GM18867 (cell line): ENCODE measurements around the gene MICAL2.

Experiments used
- ATAC-seq: cut with Tn5 transposase; IDR thresholded peaks from one replicate; pipeline ENCODE4 v1.9.1; 2021; ENCODE audit warnings: mild to moderate bottlenecking, moderate library complexity; ENCODE audit not compliant: unreplicated experiment

The MICAL2 gene

GRCh38 chr11:12116425-12117032 is 6.1 kb downstream of the MICAL2 start:
- no peak for ATAC-seq

- no peak for ATAC-seq
Observed at GRCh38 chr11:12117200-12117599, 6.8 kb downstream of the MICAL2 start.

- ATAC-seq, result no peak
Observed at GRCh38 chr11:12117611-12118010, 7.2 kb downstream of the MICAL2 start.

- ATAC-seq, result no peak
Observed at GRCh38 chr11:12118949-12119348, 8.6 kb downstream of the MICAL2 start.

- no peak for ATAC-seq
Observed at GRCh38 chr11:12119502-12119901, 9.1 kb downstream of the MICAL2 start.

GRCh38 chr11:12120031-12121008 is 9.9 kb downstream of the MICAL2 start:
- ATAC-seq, result no peak

- ATAC-seq, result no peak
Observed at GRCh38 chr11:12121011-12121410, 10.6 kb downstream of the MICAL2 start.

- ATAC-seq, result no peak
Observed at GRCh38 chr11:12121517-12121916, 11.1 kb downstream of the MICAL2 start.

GRCh38 chr11:12122083-12122482 is 11.7 kb downstream of the MICAL2 start:
- ATAC-seq, result no peak

GRCh38 chr11:12123273-12123672 is 12.9 kb downstream of the MICAL2 start:
- ATAC-seq, result no peak

- no peak for ATAC-seq
Observed at GRCh38 chr11:12123799-12124198, 13.4 kb downstream of the MICAL2 start.

GRCh38 chr11:12124306-12124705 is 13.9 kb downstream of the MICAL2 start:
- no peak for ATAC-seq

GRCh38 chr11:12125609-12126149 is 15.3 kb downstream of the MICAL2 start:
- ATAC-seq, result no peak

GRCh38 chr11:12126344-12127019 is 16.1 kb downstream of the MICAL2 start:
- no peak for ATAC-seq

GRCh38 chr11:12127206-12127898 is 17.0 kb downstream of the MICAL2 start:
- no peak for ATAC-seq

GRCh38 chr11:12128301-12128751 is 17.9 kb downstream of the MICAL2 start:
- ATAC-seq, result no peak

GRCh38 chr11:12129227-12129626 is 18.8 kb downstream of the MICAL2 start:
- no peak for ATAC-seq

- no peak for ATAC-seq
Observed at GRCh38 chr11:12130180-12130980, 20.0 kb downstream of the MICAL2 start.

- ATAC-seq, result no peak
Observed at GRCh38 chr11:12131943-12132789, 21.8 kb downstream of the MICAL2 start.
